DOHH2 (cell line): ENCODE results near the gene ZNF410.

ENCODE experiments used
- CTCF ChIP-seq: fragments of 200-600 bp; sonication (generic); IDR thresholded peaks from one replicate; pipeline ENCODE4 v1.5.1; 2014; ENCODE audit warnings: antibody characterized with exemption, mild to moderate bottlenecking, low read depth, low read length; ENCODE audit not compliant: poor library complexity, severe bottlenecking
- EZH2phosphoT487 ChIP-seq: fragments of 200-600 bp; sonication (generic); IDR thresholded peaks from 2 replicates; pipeline ENCODE4 v1.6.1; 2017; ENCODE audit warnings: borderline replicate concordance, mild to moderate bottlenecking, antibody characterized with exemption, low read length, moderate library complexity, mixed read lengths

- no peak for TF ChIP-seq CTCF
- TF ChIP-seq EZH2phosphoT487 = no peak
Observed at GRCh38 chr14:73877790-73878189, 8.9 kb upstream of the ZNF410 start.
